ENCODE results near the gene LMBRD1.

Gene LMBRD1

DNA sequence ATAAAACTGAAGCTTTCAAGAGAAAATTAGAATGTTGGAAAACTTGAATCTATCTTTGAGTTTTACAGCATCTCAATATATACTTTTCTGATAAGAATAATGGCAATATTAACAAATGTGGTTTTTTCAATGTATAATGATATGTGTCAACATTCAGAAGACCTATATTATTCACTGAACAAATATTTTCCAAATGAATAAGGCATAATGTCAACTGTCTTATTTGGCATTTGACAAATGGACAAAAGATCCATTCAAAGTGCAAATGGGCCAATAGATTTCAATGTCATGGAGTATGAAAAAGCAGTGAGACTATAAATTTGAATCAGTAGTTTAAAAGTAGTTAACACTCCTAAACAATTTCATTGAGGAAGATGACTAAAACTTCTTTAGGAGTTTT lies 20.9 kb downstream of the LMBRD1 start (continued):
- TF ChIP-seq ZNF610 (tag by site-specific recombination; IDR thresholded peaks at IDR 0.05; ENCODE audit: borderline replicate concordance) (no peak), ZNF404 (tag by site-specific recombination; IDR thresholded peaks at IDR 0.05) (no peak), REST (tag by site-specific recombination; IDR thresholded peaks at IDR 0.05) (no peak), ZFP41 (tag by site-specific recombination; IDR thresholded peaks at IDR 0.05; ENCODE audit: borderline replicate concordance) (no peak), ZNF140 (tag by site-specific recombination; IDR thresholded peaks at IDR 0.05) (no peak)

DNA sequence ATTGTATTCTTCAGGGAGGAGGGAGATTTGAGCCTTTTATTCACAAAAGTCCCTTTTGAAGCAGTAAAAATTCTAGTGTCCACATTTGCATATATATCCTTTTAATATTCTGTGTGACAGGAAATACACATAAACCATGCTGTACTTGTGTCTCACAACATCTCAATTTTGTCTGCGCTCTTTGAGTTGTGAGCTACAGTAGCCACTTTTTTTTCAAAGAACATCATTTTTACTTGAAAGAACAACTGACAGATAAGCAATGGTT lies 21.3 kb downstream of the LMBRD1 start:
- H3K27ac ChIP-seq (ENCODE audit: extremely low read depth, low read depth, low read length): no peak overlapping the region
- no peaks in the 10 kb centered on the region for H3K4me1 ChIP-seq (ENCODE audit: control insufficient read depth, insufficient read depth, low read length)
- peaks cover 0 to 15% of the 10 kb centered on the region in 2 experiments; a peak in 2 of 3 replicates for H3K36me3 ChIP-seq (ENCODE audit: control insufficient read depth in 2 of 2, insufficient read depth in 1 of 2, low read length in 2 of 2)
- no peak for TF ChIP-seq ZNF394 (tag by site-specific recombination; IDR thresholded peaks at IDR 0.05; ENCODE audit: borderline replicate concordance)
- TF ChIP-seq KLF8 (tag by site-specific recombination; IDR thresholded peaks at IDR 0.05): no peak
- H3K9me3 ChIP-seq (ENCODE audit: control insufficient read depth, insufficient read depth, low read depth, low read length): no peaks in the 10 kb centered on the region
- ChIA-PET CTCF (interaction anchor here (0.9 kb wide), 1 partner anchor 22 kb away, joined by 3 read pairs; no protein-coding TSS in a partner anchor), POLR2A (interaction anchor here (1.2 kb wide), 1 partner anchor 20 kb away, joined by 4 read pairs; no protein-coding TSS in a partner anchor)
- no peak overlapping the region for H3K4me3 ChIP-seq (ENCODE audit: low read depth, low read length)

DNA sequence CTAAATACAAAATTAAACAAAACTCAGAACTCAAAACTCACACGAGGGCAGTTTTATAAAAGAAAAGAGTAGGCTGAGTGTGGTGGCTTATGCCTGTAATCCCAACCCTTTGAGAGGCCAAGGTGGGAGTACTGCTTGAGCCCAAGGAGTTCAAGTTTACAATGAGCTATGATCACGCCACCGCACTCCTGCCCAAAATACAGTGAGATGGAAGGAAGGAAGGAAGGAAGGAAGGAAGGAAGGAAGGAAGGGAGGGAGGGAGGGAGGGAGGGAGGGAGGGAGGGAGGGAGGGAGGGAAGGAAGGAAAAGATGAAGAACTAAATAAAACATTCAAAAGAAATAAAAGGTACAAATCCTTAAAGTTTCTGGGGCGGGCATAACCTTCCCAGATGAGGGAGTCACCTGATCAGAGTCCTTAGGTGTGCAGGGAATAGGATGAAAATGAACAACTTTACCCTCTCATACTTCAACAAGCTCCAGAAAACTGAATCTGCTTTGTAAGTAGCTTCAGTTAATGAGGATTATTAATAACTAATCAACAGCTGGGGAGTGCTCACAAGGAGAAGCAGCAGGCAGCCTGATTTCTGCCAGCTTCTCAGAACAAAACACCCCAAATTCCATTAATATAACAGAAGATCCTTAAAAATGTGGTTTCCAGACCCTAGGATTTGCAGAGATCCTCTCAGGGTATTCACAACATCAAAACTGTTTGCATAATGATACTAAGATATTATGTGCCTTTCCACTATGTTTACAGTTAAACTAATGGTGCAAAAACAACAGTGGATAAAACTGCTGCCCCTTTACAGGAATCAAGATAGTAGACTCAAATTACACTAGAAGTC lies 21.8 kb downstream of the LMBRD1 start:
- H3K9me3 ChIP-seq (ENCODE audit: control insufficient read depth, insufficient read depth, low read depth, low read length): no peaks in the 10 kb centered on the region
- H3K4me1 ChIP-seq (ENCODE audit: control insufficient read depth, insufficient read depth, low read length): no peaks in the 10 kb centered on the region
- H3K4me3 ChIP-seq (ENCODE audit: low read depth, low read length): no peak overlapping the region
- peaks cover 0 to 9% of the 10 kb centered on the region in 2 experiments; a peak in 2 of 3 replicates for H3K36me3 ChIP-seq (ENCODE audit: control insufficient read depth in 2 of 2, insufficient read depth in 1 of 2, low read length in 2 of 2)
- ChIA-PET CTCF (interaction anchor here (0.6 to 0.9 kb wide), 3 partner anchors 22 to 1466 kb away, joined by 3 read pairs; no protein-coding TSS in a partner anchor), POLR2A (interaction anchor here (1.2 kb wide), 1 partner anchor 21 kb away, joined by 4 read pairs; no protein-coding TSS in a partner anchor)
- H3K27ac ChIP-seq (ENCODE audit: extremely low read depth, low read depth, low read length): no peak overlapping the region
- TF ChIP-seq ZSCAN4 (tag by site-specific recombination; IDR thresholded peaks at IDR 0.05) (no peak), ZNF366 (tag by site-specific recombination; conservative IDR thresholded peaks at IDR 0.05) (0 out of 2 replicates have a peak, but pooled peaks have one; percentile 25), ZNF776 (tag by site-specific recombination; IDR thresholded peaks at IDR 0.05; ENCODE audit: borderline replicate concordance) (no peak)

DNA sequence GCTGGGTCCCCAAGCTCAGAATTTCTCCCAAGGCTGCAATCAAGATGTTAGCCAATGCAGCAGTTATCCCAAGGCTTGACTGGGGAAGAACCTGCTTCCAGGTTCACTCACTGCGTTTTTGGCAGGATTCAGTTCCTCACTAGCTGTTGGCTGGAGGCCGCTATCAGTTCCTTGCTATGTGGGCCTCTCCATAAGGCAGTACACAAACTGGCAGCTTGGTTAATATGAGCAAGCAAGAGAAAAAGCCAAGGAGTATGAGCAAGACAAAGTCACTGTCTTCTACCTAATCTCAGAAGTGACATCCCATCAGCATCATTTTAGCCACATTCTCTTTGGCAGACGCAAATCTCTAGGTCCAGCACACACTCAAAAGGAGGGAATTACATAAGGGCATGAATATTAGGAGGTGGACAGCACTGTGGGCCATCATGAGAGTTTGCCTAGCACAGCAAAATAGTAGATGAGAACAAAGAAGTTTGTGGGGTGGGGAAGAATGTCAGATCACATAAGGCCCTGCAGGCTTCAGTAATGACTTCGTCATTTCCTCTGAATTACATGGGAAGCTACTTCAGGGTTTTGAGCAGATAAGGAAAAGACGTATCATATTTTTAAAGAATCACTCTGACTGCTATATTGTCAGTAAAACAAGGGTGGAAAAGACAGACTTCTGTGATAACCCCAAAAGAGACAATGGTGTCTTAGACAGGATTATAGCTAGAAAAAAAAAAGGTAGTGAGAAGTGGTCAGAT lies 25.5 kb downstream of the LMBRD1 start:
- CTCF ChIA-PET: interaction anchor here (0.7 to 0.9 kb wide), 3 partner anchors 10 to 369 kb away, joined by 3 to 4 read pairs (median 3); no protein-coding TSS in a partner anchor
- POLR2A ChIA-PET: no interaction called here
- H3K27ac ChIP-seq (ENCODE audit: extremely low read depth, low read depth, low read length): no peak overlapping the region
- no peaks in the 10 kb centered on the region for H3K4me1 ChIP-seq (ENCODE audit: control insufficient read depth, insufficient read depth, low read length)
- TF ChIP-seq, protein P1, sequence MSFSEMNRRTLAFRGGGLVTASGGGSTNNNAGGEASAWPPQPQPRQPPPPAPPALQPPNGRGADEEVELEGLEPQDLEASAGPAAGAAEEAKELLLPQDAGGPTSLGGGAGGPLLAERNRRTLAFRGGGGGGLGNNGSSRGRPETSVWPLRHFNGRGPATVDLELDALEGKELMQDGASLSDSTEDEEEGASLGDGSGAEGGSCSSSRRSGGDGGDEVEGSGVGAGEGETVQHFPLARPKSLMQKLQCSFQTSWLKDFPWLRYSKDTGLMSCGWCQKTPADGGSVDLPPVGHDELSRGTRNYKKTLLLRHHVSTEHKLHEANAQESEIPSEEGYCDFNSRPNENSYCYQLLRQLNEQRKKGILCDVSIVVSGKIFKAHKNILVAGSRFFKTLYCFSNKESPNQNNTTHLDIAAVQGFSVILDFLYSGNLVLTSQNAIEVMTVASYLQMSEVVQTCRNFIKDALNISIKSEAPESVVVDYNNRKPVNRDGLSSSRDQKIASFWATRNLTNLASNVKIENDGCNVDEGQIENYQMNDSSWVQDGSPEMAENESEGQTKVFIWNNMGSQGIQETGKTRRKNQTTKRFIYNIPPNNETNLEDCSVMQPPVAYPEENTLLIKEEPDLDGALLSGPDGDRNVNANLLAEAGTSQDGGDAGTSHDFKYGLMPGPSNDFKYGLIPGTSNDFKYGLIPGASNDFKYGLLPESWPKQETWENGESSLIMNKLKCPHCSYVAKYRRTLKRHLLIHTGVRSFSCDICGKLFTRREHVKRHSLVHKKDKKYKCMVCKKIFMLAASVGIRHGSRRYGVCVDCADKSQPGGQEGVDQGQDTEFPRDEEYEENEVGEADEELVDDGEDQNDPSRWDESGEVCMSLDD (tag by site-specific recombination; IDR thresholded peaks at IDR 0.05): no peak
- TF ChIP-seq ZNF48 (tag by site-specific recombination; IDR thresholded peaks at IDR 0.05) (no peak), ZNF146 (tag by site-specific recombination; IDR thresholded peaks at IDR 0.05) (no peak), ZNF670 (tag by site-specific recombination; IDR thresholded peaks at IDR 0.05; ENCODE audit: low read depth) (no peak), ZBTB48 (tag by site-specific recombination; IDR thresholded peaks at IDR 0.05) (no peak), ZFHX2 (tag by site-specific recombination; conservative IDR thresholded peaks at IDR 0.05) (no peak), KLF9 (tag by site-specific recombination; IDR thresholded peaks at IDR 0.05; ENCODE audit: low read depth) (no peak)
- TF ChIP-seq, protein P2, sequence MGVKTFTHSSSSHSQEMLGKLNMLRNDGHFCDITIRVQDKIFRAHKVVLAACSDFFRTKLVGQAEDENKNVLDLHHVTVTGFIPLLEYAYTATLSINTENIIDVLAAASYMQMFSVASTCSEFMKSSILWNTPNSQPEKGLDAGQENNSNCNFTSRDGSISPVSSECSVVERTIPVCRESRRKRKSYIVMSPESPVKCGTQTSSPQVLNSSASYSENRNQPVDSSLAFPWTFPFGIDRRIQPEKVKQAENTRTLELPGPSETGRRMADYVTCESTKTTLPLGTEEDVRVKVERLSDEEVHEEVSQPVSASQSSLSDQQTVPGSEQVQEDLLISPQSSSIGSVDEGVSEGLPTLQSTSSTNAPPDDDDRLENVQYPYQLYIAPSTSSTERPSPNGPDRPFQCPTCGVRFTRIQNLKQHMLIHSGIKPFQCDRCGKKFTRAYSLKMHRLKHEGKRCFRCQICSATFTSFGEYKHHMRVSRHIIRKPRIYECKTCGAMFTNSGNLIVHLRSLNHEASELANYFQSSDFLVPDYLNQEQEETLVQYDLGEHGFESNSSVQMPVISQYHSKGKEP (tag by site-specific recombination; IDR thresholded peaks at IDR 0.05): no peak
- H3K4me3 ChIP-seq (ENCODE audit: low read depth, low read length): no peak overlapping the region
- H3K9me3 ChIP-seq (ENCODE audit: control insufficient read depth, insufficient read depth, low read depth, low read length): no peaks in the 10 kb centered on the region
- peaks cover 0 to 6% of the 10 kb centered on the region in 2 experiments; a peak in 1 of 3 replicates for H3K36me3 ChIP-seq (ENCODE audit: control insufficient read depth in 2 of 2, insufficient read depth in 1 of 2, low read length in 2 of 2)
